HUES6 (cell line): ENCODE results near the gene ZNF134.

Experiments
- H3K27ac ChIP-seq: 2 replicates; pipeline ENCODE4 v1.7.0; 2013; ENCODE audit warnings: low read depth, mild to moderate bottlenecking, low read length, inconsistent platforms
- H3K27me3 ChIP-seq: 2 replicates; pipeline ENCODE4 v1.6.1; 2013; ENCODE audit warnings: low read length; ENCODE audit not compliant: control insufficient read depth, insufficient read depth
- H3K36me3 ChIP-seq: 2 replicates; pipeline ENCODE4 v1.6.1; 2013; ENCODE audit warnings: low read length; ENCODE audit not compliant: control insufficient read depth, insufficient read depth
- H3K4me1 ChIP-seq: 2 replicates; pipeline ENCODE4 v1.6.1; 2013; ENCODE audit warnings: low read length; ENCODE audit not compliant: control insufficient read depth, insufficient read depth
- H3K4me3 ChIP-seq: 2 replicates; pipeline ENCODE4 v1.5.1; 2013; ENCODE audit warnings: low read depth, low read length
- H3K9ac ChIP-seq: one replicate; pipeline ENCODE4 v1.6.1; 2013; ENCODE audit warnings: mild to moderate bottlenecking, low read length
- H3K9me3 ChIP-seq: 2 replicates; pipeline ENCODE4 v1.6.1; 2013; ENCODE audit warnings: low read depth, low read length; ENCODE audit not compliant: control insufficient read depth, insufficient read depth

Gene ZNF134

DNA sequence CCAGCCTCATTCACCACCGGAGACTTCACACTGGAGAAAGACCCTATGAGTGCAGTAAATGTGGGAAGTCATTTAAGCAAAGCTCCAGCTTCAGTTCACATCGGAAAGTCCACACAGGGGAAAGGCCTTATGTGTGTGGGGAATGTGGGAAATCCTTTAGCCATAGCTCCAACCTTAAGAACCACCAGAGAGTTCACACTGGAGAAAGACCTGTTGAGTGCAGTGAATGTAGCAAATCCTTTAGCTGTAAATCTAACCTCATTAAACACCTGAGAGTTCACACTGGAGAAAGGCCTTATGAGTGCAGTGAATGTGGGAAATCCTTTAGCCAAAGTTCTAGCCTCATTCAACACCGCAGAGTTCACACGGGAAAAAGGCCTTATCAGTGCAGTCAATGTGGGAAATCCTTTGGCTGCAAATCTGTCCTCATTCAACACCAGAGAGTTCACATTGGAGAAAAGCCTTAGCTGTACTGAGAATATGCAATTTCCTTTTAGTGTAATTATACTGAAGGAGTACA, 27.7 kb downstream of the ZNF134 start:
- Histone ChIP-seq H3K36me3 (peaks cover 53% of the 10 kb centered on the region), H3K27ac (no peak overlapping the region), H3K4me3 (no peak overlapping the region), H3K27me3 (no peaks in the 10 kb centered on the region), H3K9ac (no peak overlapping the region), H3K4me1 (no peaks in the 10 kb centered on the region), H3K9me3 (peaks cover 44% of the 10 kb centered on the region)

DNA sequence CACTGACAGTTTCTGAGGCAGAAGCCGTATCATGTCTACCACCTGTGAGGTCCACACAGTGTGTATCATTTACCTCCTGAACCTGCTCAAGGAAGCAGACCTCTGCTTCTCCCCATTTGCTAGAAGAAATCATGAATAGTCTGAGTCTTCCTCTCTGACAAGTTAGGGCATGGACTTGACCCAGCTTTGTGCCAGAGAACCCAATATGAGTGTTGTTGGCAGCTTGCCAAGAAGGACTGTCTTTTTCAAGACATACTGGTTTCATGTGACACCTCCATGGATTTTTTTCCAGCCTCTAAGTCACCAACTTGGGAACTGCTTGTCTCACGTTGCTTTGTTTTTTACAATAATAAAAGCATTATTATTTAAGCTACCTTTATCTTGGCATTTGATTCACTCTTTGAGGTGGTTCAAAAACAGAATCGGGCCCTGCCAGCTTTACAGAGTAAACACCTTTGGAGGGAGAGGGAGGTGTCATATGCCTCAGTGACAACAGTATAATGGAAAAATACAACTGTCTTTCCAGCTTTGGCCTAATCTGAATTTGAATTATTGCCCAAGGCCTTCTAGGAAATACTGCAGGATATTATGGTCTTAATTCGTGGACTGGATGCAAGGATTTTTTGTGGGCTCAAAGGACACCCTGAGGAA, 28.5 kb downstream of the ZNF134 start:
- H3K27ac ChIP-seq = no peak overlapping the region
- H3K4me1 ChIP-seq = no peaks in the 10 kb centered on the region
- no peak overlapping the region for H3K9ac ChIP-seq
- H3K27me3 ChIP-seq = no peaks in the 10 kb centered on the region
- H3K9me3 ChIP-seq = peaks cover 37% of the 10 kb centered on the region
- peaks cover 46% of the 10 kb centered on the region for H3K36me3 ChIP-seq
- H3K4me3 ChIP-seq = no peak overlapping the region

DNA sequence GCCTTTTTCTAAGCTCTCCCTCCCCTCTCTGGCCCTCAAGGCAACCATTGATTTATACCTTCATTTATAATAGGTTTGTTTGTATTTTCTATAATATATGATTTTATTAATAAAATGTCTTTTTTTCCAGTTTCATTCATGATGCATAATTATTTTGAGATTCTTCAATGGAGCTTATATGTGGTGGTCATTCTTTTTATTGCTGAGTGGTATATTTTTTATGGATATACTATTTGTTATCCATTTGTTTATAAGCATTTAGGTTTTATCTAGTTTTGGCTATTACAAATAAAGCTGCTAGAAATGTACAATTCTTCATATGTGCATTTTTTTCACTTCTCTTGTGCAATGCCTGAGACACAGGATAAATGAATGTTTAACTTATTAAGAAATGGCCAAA, 29.7 kb downstream of the ZNF134 start:
- Histone ChIP-seq H3K9ac (no peak overlapping the region), H3K27ac (no peak overlapping the region), H3K4me3 (no peak overlapping the region), H3K36me3 (peaks cover 45% of the 10 kb centered on the region), H3K4me1 (no peaks in the 10 kb centered on the region), H3K9me3 (peaks cover 31% of the 10 kb centered on the region), H3K27me3 (no peaks in the 10 kb centered on the region)

DNA sequence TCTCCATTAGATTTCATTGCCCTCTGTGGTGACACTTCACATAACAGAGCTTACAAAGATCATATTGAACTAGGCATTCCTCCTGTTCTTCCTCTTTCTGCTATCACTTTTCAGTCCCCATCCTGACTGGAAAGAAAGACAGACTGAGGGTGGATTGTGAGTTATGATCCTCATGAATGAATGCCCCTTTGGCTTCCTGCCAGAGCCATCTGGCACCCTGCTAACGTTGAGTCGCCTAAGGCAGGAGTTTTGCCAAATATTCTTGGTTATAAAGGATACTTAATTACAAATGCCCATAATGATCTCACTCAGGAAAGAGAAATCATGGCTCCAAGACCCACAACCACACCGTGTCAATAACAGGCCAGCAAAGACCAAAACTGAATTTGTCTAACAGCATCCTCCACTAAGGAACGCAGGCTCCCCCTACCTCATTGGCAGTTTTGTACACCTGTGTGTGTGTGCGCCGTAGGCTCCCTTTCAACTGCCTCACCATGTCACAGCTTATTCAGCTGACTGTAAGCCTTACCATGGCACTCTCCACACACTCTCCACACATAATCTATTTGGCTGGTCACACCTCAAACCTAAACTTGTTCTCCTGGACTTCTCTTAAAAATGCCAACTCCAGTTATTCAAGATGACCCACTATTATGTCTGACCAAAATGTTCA, 34.4 kb downstream of the ZNF134 start:
- H3K4me1 ChIP-seq = 0 out of 2 replicates have a peak, but pooled peaks cover 5% of the 10 kb centered on the region
- H3K9ac ChIP-seq = no peak overlapping the region
- H3K27ac ChIP-seq = no peak overlapping the region
- peaks cover 4% of the 10 kb centered on the region; the same call in 1 of the 2 replicates for H3K9me3 ChIP-seq
- no peaks in the 10 kb centered on the region for H3K36me3 ChIP-seq
- no peaks in the 10 kb centered on the region for H3K27me3 ChIP-seq
- no peak overlapping the region for H3K4me3 ChIP-seq

DNA sequence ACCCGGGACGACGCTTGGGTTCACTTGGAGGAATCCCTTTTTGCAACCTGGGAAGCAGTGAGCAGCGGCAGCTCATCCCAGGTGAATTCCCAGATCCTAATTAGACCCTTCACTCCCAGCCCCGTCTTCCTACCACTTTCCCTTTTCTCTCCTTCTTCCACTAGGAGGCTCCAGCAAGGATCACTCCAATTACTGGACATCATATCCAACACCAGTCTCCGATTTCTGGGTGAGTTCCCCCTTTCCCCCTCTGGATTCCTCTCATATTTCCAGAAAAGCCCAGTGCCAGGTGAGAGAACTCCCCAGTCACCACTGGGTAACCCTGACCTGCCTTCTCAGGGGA, 37.6 kb downstream of the ZNF134 start:
- Histone ChIP-seq H3K4me3 (no peak overlapping the region), H3K9ac (no peak overlapping the region), H3K9me3 (peaks cover 10% of the 10 kb centered on the region), H3K4me1 (0 out of 2 replicates have a peak, but pooled peaks cover 5% of the 10 kb centered on the region), H3K27me3 (peaks cover 4% of the 10 kb centered on the region; the same call in 1 of the 2 replicates), H3K36me3 (no peaks in the 10 kb centered on the region), H3K27ac (no peak overlapping the region)

DNA sequence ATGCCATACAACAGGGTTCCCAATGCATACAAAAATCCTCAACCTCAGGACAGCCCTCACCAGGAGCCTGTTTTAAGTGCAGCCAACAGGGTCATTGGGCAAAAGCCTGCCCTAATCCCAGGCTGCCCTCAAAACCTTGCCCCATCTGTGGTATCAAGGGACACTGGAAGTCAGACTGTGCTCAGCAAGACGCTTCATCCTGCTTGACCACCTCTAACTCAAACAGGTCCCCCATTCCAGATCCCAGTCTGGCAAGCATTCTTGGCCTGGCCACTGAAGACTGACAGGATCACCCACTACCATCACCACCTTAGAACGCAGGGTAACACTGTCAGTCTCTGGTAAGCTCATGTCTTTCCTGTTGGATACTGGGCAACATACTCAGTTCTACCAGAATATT, 39.6 kb downstream of the ZNF134 start:
- Histone ChIP-seq H3K4me1 (0 out of 2 replicates have a peak, but pooled peaks cover 5% of the 10 kb centered on the region), H3K36me3 (no peaks in the 10 kb centered on the region), H3K4me3 (no peak overlapping the region), H3K27ac (no peak overlapping the region), H3K9me3 (peaks cover 10% of the 10 kb centered on the region), H3K9ac (no peak overlapping the region), H3K27me3 (peaks cover 7% of the 10 kb centered on the region)

DNA sequence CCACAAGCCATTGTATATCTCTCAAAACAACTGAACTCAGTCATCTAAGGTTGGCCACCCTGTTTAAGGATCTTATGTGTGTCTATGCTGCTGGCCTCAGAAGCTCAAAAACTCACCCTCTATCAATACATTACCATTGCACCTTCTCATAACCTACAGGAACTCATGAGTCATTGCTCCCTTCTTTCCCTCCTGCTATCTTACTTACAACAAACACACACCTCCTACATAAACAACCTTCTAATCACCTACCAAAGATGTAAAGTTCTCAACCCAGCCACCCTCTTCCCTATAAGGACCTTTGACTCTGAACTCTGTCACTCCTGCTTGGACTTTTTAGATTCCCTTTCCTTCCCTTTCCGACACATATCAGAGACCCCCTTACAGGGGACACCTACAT, 41.4 kb downstream of the ZNF134 start:
- Histone ChIP-seq H3K4me3 (no peak overlapping the region), H3K27ac (no peak overlapping the region), H3K27me3 (peaks cover 22% of the 10 kb centered on the region), H3K36me3 (no peaks in the 10 kb centered on the region), H3K4me1 (0 out of 2 replicates have a peak, but pooled peaks cover 5% of the 10 kb centered on the region), H3K9me3 (peaks cover 10% of the 10 kb centered on the region), H3K9ac (no peak overlapping the region)

DNA sequence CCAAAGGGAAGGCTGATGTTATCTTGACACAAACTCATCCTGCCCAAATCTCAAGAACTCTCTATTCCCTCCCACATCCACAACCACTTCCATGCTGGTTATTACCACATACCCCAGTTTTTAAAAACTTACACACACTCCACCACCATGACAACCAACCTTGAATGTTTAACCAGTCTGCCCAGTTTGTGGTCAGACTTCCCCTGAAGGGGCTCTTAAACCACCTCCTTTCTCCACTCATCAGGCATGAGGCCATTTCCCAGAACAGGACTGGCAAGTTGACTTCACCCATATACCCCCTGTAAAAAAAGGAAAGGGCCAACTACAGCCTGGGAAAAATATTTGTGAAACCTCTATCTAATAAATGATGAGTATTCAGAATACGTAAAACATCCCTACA, 42.3 kb downstream of the ZNF134 start:
- Histone ChIP-seq H3K4me1 (0 out of 2 replicates have a peak, but pooled peaks cover 2% of the 10 kb centered on the region), H3K36me3 (no peaks in the 10 kb centered on the region), H3K27ac (no peak overlapping the region), H3K9ac (no peak overlapping the region), H3K4me3 (no peak overlapping the region), H3K27me3 (peaks cover 30% of the 10 kb centered on the region), H3K9me3 (peaks cover 8% of the 10 kb centered on the region)

DNA sequence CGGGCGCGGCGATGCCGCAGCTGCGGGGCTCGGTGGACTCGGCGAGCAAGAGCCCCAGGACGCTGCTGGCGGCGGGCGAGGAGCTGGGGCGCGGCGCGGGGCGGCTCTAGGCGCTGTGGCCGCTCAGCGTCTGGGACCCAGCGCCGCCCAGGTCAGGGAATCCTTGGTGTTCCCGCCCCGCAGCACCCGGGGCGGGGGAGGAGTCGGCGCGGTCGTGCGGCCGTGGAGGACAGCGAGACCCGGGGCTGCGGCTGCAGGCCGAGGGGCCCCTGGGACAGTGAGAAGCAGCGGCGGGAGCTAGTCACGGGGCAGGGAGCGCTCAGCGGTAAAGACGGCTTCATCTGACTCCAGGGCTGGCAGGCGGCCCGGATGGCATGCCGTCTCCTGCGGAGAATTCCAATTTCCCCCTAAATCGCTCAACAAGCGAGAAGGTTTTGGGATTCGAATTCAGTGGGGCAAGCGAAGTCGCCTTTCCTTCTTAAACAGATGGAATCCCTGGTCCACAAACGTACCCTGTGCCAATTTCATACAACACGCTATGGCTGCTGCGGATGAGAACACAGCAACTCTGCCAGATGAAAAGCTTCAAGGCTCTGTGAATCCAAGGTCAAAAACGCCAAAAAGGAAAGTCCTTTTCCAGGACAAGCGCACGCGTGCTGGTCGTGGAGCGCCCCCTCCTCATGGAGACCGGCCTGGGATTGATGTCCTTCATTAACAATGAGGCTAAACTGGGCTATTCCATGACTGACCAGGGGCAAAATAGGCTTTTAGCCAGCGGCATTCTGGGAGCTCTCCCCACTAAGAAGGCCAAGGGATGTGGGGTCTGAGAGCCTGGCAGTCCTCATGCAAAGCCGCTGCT, 50.5 kb downstream of the ZNF134 start:
- Histone ChIP-seq H3K9ac (peak overlapping the region; percentile 59), H3K36me3 (no peaks in the 10 kb centered on the region), H3K4me3 (peak overlapping the region; percentile 60), H3K27me3 (peaks cover 54% of the 10 kb centered on the region), H3K4me1 (peaks cover 10% of the 10 kb centered on the region), H3K27ac (no peak overlapping the region), H3K9me3 (no peaks in the 10 kb centered on the region)

DNA sequence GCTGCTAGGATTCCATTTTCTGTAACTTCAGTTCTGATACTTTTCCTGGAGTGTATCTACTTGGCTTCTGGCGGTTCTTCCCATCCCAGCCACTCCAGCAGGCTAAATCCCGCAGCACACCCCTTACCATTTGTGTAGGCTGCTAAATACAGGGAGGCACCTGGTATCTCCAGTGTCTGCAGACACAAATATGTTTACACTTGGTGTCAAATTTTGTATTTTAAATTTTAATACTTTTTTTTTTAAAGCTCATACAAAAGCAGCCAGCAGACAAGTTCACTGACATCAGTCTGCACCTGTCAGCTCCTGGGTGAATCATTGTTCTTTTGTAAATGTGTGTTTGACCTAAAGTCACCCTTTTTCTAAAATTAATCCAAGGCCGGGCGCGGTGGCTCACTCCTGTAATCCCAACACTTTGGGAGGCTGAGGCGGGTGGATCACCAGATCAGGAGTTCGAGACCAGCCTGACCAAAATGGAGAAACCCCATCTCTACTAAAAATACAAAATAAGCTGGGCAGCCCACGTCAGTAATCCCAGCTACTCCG, 51.3 kb downstream of the ZNF134 start:
- no peaks in the 10 kb centered on the region for H3K9me3 ChIP-seq
- H3K4me1 ChIP-seq = peaks cover 10% of the 10 kb centered on the region
- H3K36me3 ChIP-seq = no peaks in the 10 kb centered on the region
- no peak overlapping the region for H3K27ac ChIP-seq
- H3K4me3 ChIP-seq = no peak overlapping the region
- H3K27me3 ChIP-seq = peaks cover 46% of the 10 kb centered on the region
- H3K9ac ChIP-seq = no peak overlapping the region
